KMS-11 (cell line): ENCODE results near the gene ZNF785.
A peak's percentile ranks its signal among the peaks of the same experiment; 100 is the strongest.

Experiments
- H2AFZ ChIP-seq: fragments of 200-600 bp; sonication (generic); 2 replicates; pipeline ENCODE4 v1.6.1; 2016; ENCODE audit warnings: antibody characterized with exemption, mixed run types, low read depth
- H3K27ac ChIP-seq: fragments of 200-600 bp; sonication (generic); 2 replicates; pipeline ENCODE4 v1.6.1; 2016; ENCODE audit warnings: mild to moderate bottlenecking, mixed run types
- H3K27me3 ChIP-seq: fragments of 200-600 bp; sonication (generic); 2 replicates; pipeline ENCODE4 v1.6.1; 2017; ENCODE audit warnings: mild to moderate bottlenecking, low read depth, mixed run types, moderate library complexity; ENCODE audit not compliant: insufficient read depth
- H3K36me3 ChIP-seq: fragments of 200-600 bp; sonication (generic); 2 replicates; pipeline ENCODE4 v1.6.1; 2017; ENCODE audit warnings: mild to moderate bottlenecking, mixed run types; ENCODE audit not compliant: insufficient read depth
- H3K4me1 ChIP-seq: fragments of 200-600 bp; sonication (generic); 2 replicates; pipeline ENCODE4 v1.6.1; 2016; ENCODE audit warnings: mild to moderate bottlenecking, low read depth, mixed run types; ENCODE audit not compliant: poor library complexity, severe bottlenecking
- H3K4me2 ChIP-seq: fragments of 200-600 bp; sonication (generic); 2 replicates; pipeline ENCODE4 v1.7.0; 2016; ENCODE audit warnings: mild to moderate bottlenecking, mixed run types
- H3K4me3 ChIP-seq: fragments of 200-600 bp; sonication (generic); IDR thresholded peaks from 2 replicates; pipeline ENCODE4 v1.6.1; 2017; ENCODE audit warnings: low read depth, low read length, mixed read lengths; ENCODE audit not compliant: insufficient read depth
- H3K79me2 ChIP-seq: fragments of 200-600 bp; sonication (generic); 2 replicates; pipeline ENCODE4 v1.6.1; 2016; ENCODE audit warnings: low read depth, mixed run types; ENCODE audit not compliant: insufficient read depth
- H3K9ac ChIP-seq: fragments of 200-600 bp; sonication (generic); 2 replicates; pipeline ENCODE4 v1.6.1; 2016; ENCODE audit warnings: mild to moderate bottlenecking, mixed run types
- H4K20me1 ChIP-seq: fragments of 200-600 bp; sonication (generic); 2 replicates; pipeline ENCODE4 v1.6.1; 2016; ENCODE audit warnings: mild to moderate bottlenecking, mixed run types; ENCODE audit not compliant: insufficient read depth
- CTCF ChIP-seq: fragments of 200-600 bp; sonication (generic); conservative IDR thresholded peaks from 2 replicates; pipeline ENCODE4 v1.6.1; 2017; ENCODE audit warnings: low read depth, mild to moderate bottlenecking, antibody characterized with exemption, low read length, moderate library complexity, mixed read lengths

ZNF785 gene

DNA sequence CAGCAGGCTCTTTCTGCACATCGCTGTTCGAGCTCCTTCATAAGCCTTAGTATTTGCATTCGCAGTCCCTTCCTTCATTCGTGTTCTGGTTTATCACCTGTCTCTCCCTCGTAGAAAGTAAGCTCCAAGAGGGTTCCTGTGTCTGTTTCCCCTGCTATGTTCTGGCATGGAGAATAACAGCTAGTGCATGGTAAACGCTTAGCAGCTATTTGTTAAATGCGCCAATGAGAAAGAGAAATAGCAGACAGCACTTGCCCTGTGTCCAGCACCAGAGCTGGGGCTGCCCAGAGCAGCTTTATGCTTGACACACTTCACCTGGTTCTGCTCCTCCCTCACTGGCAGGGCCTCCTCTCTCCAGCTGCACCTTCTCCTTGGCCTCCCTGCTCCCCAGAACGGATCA lies 19.5 kb downstream of the ZNF785 start:
- Histone ChIP-seq H3K27ac (peak overlapping the region; percentile 77; the same call in 1 of the 2 replicates), H2AFZ (no peak overlapping the region), H3K4me1 (peaks cover 45% of the 10 kb centered on the region), H3K36me3 (no peaks in the 10 kb centered on the region), H4K20me1 (no peaks in the 10 kb centered on the region), H3K79me2 (no peaks in the 10 kb centered on the region), H3K27me3 (no peaks in the 10 kb centered on the region), H3K9ac (no peak overlapping the region), H3K4me2 (no peak overlapping the region), H3K4me3 (no peak overlapping the region)
- no peak for TF ChIP-seq CTCF

DNA sequence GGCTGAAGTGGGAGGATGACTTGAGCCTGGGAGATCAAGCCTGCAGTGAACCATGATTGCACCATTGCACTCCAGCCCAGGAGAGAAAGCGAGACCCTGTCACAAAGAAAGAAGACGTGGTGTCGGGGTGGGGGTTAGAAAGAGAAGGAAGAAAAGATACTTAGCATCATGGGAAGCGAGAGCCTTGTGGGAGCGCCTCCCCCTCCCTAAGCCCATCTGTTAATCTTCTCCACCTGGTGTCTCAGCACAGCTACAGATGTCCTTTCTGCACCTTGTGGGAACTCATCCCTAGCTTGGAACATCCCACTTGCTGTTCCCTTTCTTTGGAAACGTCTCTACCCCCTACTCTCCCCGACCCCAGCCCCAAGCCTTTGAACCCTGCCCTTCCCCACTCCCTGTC lies 20.0 kb downstream of the ZNF785 start:
- no peaks in the 10 kb centered on the region for H4K20me1 ChIP-seq
- no peak overlapping the region for H3K27ac ChIP-seq
- no peak overlapping the region for H3K4me2 ChIP-seq
- H3K4me1 ChIP-seq: peaks cover 45% of the 10 kb centered on the region
- no peak overlapping the region for H3K4me3 ChIP-seq
- H3K27me3 ChIP-seq: no peaks in the 10 kb centered on the region
- TF ChIP-seq CTCF: no peak
- no peak overlapping the region for H3K9ac ChIP-seq
- H2AFZ ChIP-seq: no peak overlapping the region
- H3K79me2 ChIP-seq: no peaks in the 10 kb centered on the region
- H3K36me3 ChIP-seq: no peaks in the 10 kb centered on the region

DNA sequence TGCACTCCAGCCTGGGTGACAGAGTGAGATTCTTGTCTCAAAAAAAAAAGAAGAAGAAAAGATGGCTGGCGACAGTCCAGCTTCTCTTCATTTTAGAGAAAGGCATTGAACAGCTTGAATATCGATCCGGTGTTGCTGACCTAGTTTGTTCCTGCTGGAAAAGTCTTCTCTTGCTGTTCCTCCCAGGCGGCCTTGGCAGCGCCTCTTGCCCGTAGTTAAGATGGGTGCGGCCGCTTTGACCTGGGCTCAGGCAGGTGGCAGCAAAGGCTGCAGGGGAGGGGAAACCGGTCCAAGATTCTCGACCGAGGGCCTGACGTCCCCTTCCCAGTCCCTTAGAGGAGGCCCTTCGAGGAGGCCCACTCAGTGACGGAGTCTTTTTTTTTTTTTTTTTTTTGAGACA lies 23.5 kb downstream of the ZNF785 start:
- Histone ChIP-seq H3K4me2 (peak overlapping the region; percentile 48; the same call in 1 of the 2 replicates), H3K27me3 (no peaks in the 10 kb centered on the region), H3K4me3 (no peak overlapping the region), H3K4me1 (peaks cover 23% of the 10 kb centered on the region), H3K36me3 (no peaks in the 10 kb centered on the region), H3K9ac (peak overlapping the region; percentile 56; the same call in 1 of the 2 replicates), H3K79me2 (peaks cover 4% of the 10 kb centered on the region), H4K20me1 (no peaks in the 10 kb centered on the region), H3K27ac (peak overlapping the region; percentile 37; the same call in 1 of the 2 replicates), H2AFZ (peak overlapping the region; percentile 74)
- TF ChIP-seq CTCF: no peak

- H3K36me3 ChIP-seq: no peaks in the 10 kb centered on the region
- H3K27me3 ChIP-seq: no peaks in the 10 kb centered on the region
- peaks cover 22% of the 10 kb centered on the region for H3K4me1 ChIP-seq
- H3K27ac ChIP-seq: peak overlapping the region; percentile 37; the same call in 1 of the 2 replicates
- H3K79me2 ChIP-seq: peaks cover 12% of the 10 kb centered on the region
- H3K4me2 ChIP-seq: peak overlapping the region; percentile 48
- no peaks in the 10 kb centered on the region for H4K20me1 ChIP-seq
- TF ChIP-seq CTCF: no peak
- peak overlapping the region; percentile 74 for H2AFZ ChIP-seq
- peak overlapping the region; percentile 56; the same call in 1 of the 2 replicates for H3K9ac ChIP-seq
- H3K4me3 ChIP-seq: no peak overlapping the region
Measured at GRCh38 chr16:30561089-30561816, 24.2 kb downstream of the ZNF785 start.
